ENCODE measurements around the gene SCGB1A1. TPM values are rescaled to one million over a fixed set of nuclear protein-coding genes. Genes with fewer than 3 reads are reported as not detected.

The SCGB1A1 gene
- total and polyA plus RNA-seq, 2 of the 13 experiments (the other 11 are each of a cell fraction or from before 2014, with no cell fraction given), result not detected

DNA sequence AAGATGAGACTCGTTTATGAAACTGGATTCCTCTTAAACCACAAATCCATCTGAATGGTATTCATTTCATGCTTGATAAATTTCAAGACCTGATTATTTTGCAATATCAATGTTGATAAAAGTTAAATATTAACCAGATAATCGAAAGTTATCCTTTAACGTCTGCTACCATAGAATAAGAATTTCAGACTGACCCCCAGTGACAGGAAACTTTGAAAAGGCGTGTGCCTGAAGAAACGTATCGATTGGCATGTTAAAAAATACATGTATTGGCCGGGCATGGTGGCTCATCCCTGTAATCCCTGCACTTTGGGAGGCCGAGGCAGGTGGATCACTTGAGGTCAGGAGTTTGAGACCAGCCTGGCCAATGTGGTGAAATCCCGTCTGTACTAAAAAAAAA is 13.9 kb downstream of the SCGB1A1 start (continued):
- no peak for TF ChIP-seq HMGXB4 (CRISPR knock-in tag; IDR thresholded peaks at IDR 0.05; ENCODE audit: borderline replicate concordance in 1 of 2, low read depth in 1 of 2)
- TF ChIP-seq PHB2 (IDR thresholded peaks at IDR 0.05; ENCODE audit: partially characterized antibody), result no peak
- TF ChIP-seq, protein P1, sequence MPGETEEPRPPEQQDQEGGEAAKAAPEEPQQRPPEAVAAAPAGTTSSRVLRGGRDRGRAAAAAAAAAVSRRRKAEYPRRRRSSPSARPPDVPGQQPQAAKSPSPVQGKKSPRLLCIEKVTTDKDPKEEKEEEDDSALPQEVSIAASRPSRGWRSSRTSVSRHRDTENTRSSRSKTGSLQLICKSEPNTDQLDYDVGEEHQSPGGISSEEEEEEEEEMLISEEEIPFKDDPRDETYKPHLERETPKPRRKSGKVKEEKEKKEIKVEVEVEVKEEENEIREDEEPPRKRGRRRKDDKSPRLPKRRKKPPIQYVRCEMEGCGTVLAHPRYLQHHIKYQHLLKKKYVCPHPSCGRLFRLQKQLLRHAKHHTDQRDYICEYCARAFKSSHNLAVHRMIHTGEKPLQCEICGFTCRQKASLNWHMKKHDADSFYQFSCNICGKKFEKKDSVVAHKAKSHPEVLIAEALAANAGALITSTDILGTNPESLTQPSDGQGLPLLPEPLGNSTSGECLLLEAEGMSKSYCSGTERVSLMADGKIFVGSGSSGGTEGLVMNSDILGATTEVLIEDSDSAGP (CRISPR knock-in tag; IDR thresholded peaks at IDR 0.05; ENCODE audit: borderline replicate concordance), result no peak
- TF ChIP-seq ZNF317 (CRISPR knock-in tag; IDR thresholded peaks at IDR 0.05), result no peak; the same call in 1 of the 2 replicates
- TF ChIP-seq ATF4 (CRISPR knock-in tag; IDR thresholded peaks at IDR 0.05), result no peak
- no peak for TF ChIP-seq CBX5 (CRISPR knock-in tag; IDR thresholded peaks at IDR 0.05; ENCODE audit: borderline replicate concordance)
- no peak for TF ChIP-seq TERF1 (CRISPR knock-in tag; IDR thresholded peaks at IDR 0.05)
- no peak for TF ChIP-seq TP53 (CRISPR knock-in tag; conservative IDR thresholded peaks at IDR 0.05)
- peak; percentile 74; the same call in 1 of the 2 replicates for TF ChIP-seq ZNF670 (CRISPR knock-in tag; IDR thresholded peaks at IDR 0.05; ENCODE audit: borderline replicate concordance)
- no peak for TF ChIP-seq NRL (CRISPR knock-in tag; IDR thresholded peaks at IDR 0.05; ENCODE audit: borderline replicate concordance)
- no peak for TF ChIP-seq ZNF749 (CRISPR knock-in tag; IDR thresholded peaks at IDR 0.05; ENCODE audit: borderline replicate concordance)
- no peak for TF ChIP-seq ATF1 (CRISPR knock-in tag; IDR thresholded peaks at IDR 0.05)
- no peak for TF ChIP-seq MYNN (CRISPR knock-in tag; IDR thresholded peaks at IDR 0.05; ENCODE audit: low read depth)
- no peak for TF ChIP-seq MBD4 (IDR thresholded peaks at IDR 0.05; ENCODE audit: borderline replicate concordance, low read length)
- TF ChIP-seq, protein P2, sequence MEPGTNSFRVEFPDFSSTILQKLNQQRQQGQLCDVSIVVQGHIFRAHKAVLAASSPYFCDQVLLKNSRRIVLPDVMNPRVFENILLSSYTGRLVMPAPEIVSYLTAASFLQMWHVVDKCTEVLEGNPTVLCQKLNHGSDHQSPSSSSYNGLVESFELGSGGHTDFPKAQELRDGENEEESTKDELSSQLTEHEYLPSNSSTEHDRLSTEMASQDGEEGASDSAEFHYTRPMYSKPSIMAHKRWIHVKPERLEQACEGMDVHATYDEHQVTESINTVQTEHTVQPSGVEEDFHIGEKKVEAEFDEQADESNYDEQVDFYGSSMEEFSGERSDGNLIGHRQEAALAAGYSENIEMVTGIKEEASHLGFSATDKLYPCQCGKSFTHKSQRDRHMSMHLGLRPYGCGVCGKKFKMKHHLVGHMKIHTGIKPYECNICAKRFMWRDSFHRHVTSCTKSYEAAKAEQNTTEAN (CRISPR knock-in tag; conservative IDR thresholded peaks at IDR 0.05), result no peak
- peak; percentile 46; the same call in 1 of the 2 replicates for TF ChIP-seq KAT8 (CRISPR knock-in tag; IDR thresholded peaks at IDR 0.05)
- TF ChIP-seq ZNF552 (CRISPR knock-in tag; IDR thresholded peaks at IDR 0.05; ENCODE audit: borderline replicate concordance), result no peak
- no peak for TF ChIP-seq SALL2 (CRISPR knock-in tag; IDR thresholded peaks at IDR 0.05)
- no peak for TF ChIP-seq PAX8 (CRISPR knock-in tag; IDR thresholded peaks at IDR 0.05; ENCODE audit: borderline replicate concordance)
- TF ChIP-seq TBL1XR1 (IDR thresholded peaks at IDR 0.05; ENCODE audit: borderline replicate concordance, low read length, partially characterized antibody), result no peak
- no peak; the same call in 1 of the 2 replicates for TF ChIP-seq TARDBP (CRISPR knock-in tag; IDR thresholded peaks at IDR 0.05)
- TF ChIP-seq MED13 (CRISPR knock-in tag; IDR thresholded peaks at IDR 0.05), result no peak
- no peak for TF ChIP-seq HNRNPH1 (optimal IDR thresholded peaks at IDR 0.05; ENCODE audit: low read depth, low read length)
- peak; percentile 61 for TF ChIP-seq HNF4A (CRISPR knock-in tag; IDR thresholded peaks at IDR 0.05)
